Mesothelial cell of epicardium (in vitro differentiated cells): ENCODE results near the gene FIS1. TPM values are rescaled to one million over a fixed set of nuclear protein-coding genes. Genes with fewer than 3 reads are reported as not detected.
"Not testable (repeated sequence)": the region's sequence is repeated elsewhere in the genome, so short reads cannot be mapped to it uniquely, and the experiment has no call there.

Experiments used
- DNase-seq, 2 experiments: peaks; one replicate each; pipeline ENCODE4 v3.0.0; 2021; ENCODE audit warnings: low spot score in 2 of 2; ENCODE audit not compliant: unreplicated experiment in 2 of 2
- H3K27ac Mint-ChIP-seq: 2 replicates; pipeline ENCODE4 v1.8.0; 2021; ENCODE audit warnings: mixed read lengths
- H3K27me3 Mint-ChIP-seq: 2 replicates; pipeline ENCODE4 v1.8.0; 2021; ENCODE audit warnings: low read depth, mixed read lengths
- H3K36me3 Mint-ChIP-seq: 2 replicates; pipeline ENCODE4 v1.8.0; 2021; ENCODE audit warnings: mixed read lengths
- H3K4me1 Mint-ChIP-seq: 2 replicates; pipeline ENCODE4 v1.8.0; 2021; ENCODE audit warnings: mixed read lengths
- H3K4me3 Mint-ChIP-seq: 2 replicates; pipeline ENCODE4 v1.8.0; 2021; ENCODE audit warnings: mild to moderate bottlenecking, moderate library complexity, mixed read lengths
- H3K9me3 Mint-ChIP-seq: 2 replicates; pipeline ENCODE4 v1.8.0; 2021; ENCODE audit warnings: mixed read lengths
- total RNA-seq: library from RNA; stranded (reverse); gene quantifications from 3 replicates; pipeline ENCODE4 v1.2.1, GENCODE V29; 2021
- TF ChIP-seq, protein P1 (sequence below): fragments of 200-600 bp; sonication (generic); IDR thresholded peaks from one replicate; pipeline ENCODE4 v1.5.0; 2021; ENCODE audit warnings: antibody characterized with exemption; ENCODE audit not compliant: unreplicated experiment

The FIS1 gene
- total RNA-seq, 1 donor from 2014 or later = 134 TPM

- Mint-ChIP-seq H3K4me1 (peaks cover 13% of the 10 kb centered on the region), H3K27me3 (no peaks in the 10 kb centered on the region), H3K9me3 (no peaks in the 10 kb centered on the region), H3K4me3 (no peak overlapping the region), H3K36me3 (peaks cover 2% of the 10 kb centered on the region), H3K27ac (no peak overlapping the region)
- TF ChIP-seq, protein P1, sequence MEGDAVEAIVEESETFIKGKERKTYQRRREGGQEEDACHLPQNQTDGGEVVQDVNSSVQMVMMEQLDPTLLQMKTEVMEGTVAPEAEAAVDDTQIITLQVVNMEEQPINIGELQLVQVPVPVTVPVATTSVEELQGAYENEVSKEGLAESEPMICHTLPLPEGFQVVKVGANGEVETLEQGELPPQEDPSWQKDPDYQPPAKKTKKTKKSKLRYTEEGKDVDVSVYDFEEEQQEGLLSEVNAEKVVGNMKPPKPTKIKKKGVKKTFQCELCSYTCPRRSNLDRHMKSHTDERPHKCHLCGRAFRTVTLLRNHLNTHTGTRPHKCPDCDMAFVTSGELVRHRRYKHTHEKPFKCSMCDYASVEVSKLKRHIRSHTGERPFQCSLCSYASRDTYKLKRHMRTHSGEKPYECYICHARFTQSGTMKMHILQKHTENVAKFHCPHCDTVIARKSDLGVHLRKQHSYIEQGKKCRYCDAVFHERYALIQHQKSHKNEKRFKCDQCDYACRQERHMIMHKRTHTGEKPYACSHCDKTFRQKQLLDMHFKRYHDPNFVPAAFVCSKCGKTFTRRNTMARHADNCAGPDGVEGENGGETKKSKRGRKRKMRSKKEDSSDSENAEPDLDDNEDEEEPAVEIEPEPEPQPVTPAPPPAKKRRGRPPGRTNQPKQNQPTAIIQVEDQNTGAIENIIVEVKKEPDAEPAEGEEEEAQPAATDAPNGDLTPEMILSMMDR = no peak
- DNase-seq = no peak
Observed at GRCh38 chr7:101255796-101256195, 10.9 kb upstream of the FIS1 start.

- Mint-ChIP-seq H3K4me1 (peaks cover 18% of the 10 kb centered on the region), H3K4me3 (peak overlapping the region; percentile 99)
- not testable (repeated sequence) for H3K36me3 Mint-ChIP-seq, DNase-seq, H3K9me3 Mint-ChIP-seq, H3K27ac Mint-ChIP-seq, H3K27me3 Mint-ChIP-seq
Observed at GRCh38 chr7:101253199-101253598, 8.3 kb upstream of the FIS1 start.

DNA sequence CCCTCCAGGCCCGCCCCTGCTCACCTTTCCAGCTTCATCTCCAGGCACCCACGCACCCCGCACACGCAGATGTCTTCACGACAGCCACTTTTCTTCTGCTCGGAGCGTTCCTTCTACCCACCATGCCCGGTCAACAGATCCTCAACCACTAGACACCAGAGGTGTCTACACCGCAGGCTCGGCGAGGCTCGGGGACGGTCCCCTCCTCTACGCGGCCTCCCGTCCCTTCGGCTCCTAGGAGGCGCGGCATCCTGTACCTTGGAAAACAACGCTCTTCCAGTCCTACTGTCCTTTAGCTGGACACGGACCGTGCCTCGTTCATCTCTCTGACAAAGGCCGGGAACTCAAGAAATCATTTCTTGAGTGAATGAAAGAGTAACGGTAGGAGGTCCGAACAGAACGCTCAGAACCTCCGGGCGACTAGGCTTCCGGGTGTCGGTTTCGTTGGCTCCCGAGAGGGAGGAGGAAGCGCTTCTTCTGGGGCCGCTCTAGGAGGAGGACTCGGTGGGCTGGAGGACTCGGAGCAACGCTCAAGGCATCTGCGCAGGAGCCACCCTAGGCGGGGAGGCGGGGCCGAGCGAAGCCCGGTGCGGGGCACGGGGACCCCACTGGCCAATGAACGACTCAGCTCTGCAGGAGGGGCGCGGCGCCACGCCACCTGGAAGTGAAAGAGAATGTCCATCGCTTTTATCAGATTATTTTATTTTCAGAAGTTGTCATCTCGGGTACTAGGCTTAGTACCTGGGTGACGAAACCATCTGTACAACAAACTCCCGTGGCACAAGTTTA, 7.2 kb upstream of the FIS1 start:
- Mint-ChIP-seq H3K9me3 (no peaks in the 10 kb centered on the region), H3K27me3 (no peaks in the 10 kb centered on the region), H3K27ac (peak overlapping the region; percentile 96), H3K36me3 (peaks cover 9% of the 10 kb centered on the region), H3K4me3 (peak overlapping the region; percentile 99), H3K4me1 (peaks cover 20% of the 10 kb centered on the region)
- TF ChIP-seq, protein P1 = no peak
- peak; percentile 94 to 97 for DNase-seq

DNA sequence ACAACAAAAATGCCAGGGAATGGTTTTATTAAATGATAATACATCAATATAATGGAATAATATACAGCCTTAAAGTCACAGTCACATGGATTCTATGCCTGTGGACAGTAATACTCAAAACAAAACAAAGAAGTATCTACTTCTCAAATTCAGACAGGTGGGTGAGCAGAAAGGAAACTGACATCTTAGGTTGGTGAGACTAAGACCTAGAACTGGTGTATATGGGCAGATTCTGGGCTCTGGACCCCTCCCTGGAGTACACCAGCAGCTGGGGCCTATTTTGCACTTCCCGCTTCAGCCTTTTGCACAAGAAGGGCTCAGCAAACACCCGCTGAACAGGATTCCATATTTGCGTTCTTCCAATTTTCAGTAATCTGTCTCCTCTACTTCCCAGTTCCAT, 5.4 kb upstream of the FIS1 start:
- Mint-ChIP-seq H3K27me3 (no peaks in the 10 kb centered on the region), H3K36me3 (peaks cover 9% of the 10 kb centered on the region), H3K4me3 (peak overlapping the region; percentile 99), H3K4me1 (peaks cover 26% of the 10 kb centered on the region), H3K9me3 (no peaks in the 10 kb centered on the region), H3K27ac (peak overlapping the region; percentile 2)
- TF ChIP-seq, protein P1 = no peak
- no peak for DNase-seq

- DNase-seq = no peak
- no peak overlapping the region for H3K27ac Mint-ChIP-seq
- peaks cover 10% of the 10 kb centered on the region for H3K36me3 Mint-ChIP-seq
- no peak overlapping the region for H3K4me3 Mint-ChIP-seq
- TF ChIP-seq, protein P1 = no peak
- no peaks in the 10 kb centered on the region for H3K9me3 Mint-ChIP-seq
- H3K4me1 Mint-ChIP-seq = peaks cover 37% of the 10 kb centered on the region
- no peaks in the 10 kb centered on the region for H3K27me3 Mint-ChIP-seq
Observed at GRCh38 chr7:101248276-101248675, 3.4 kb upstream of the FIS1 start.

DNA sequence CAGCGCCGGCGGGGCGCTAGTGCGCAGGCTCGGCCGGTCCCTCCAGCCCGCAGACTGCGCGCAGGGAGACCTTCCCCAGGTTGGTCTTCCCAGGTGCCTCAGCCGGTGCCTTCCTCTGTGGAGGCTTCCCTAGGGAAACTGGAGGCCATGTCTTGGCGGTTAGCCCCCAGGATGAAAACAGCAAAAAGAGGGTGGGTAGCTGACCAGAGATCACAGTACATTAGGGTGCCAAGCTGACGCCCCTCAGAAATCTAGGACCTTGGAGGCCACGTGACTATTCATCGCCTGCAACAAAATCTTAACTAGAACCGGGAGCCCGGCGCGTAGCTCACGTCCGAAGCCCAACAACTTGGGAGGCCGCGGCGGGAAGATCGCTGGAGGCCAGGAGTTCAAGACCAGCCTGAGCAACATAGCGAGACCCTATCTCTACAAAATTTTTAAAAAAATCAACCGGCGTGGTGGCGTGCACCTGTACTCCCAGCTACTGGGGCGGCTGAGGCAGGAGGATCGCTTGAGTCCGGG, 327 bp upstream of the FIS1 start:
- H3K27ac Mint-ChIP-seq = peak overlapping the region; percentile 98
- H3K9me3 Mint-ChIP-seq = no peaks in the 10 kb centered on the region
- H3K27me3 Mint-ChIP-seq = no peaks in the 10 kb centered on the region
- no peak for DNase-seq
- peak overlapping the region; percentile 98 for H3K4me3 Mint-ChIP-seq
- peaks cover 22% of the 10 kb centered on the region for H3K4me1 Mint-ChIP-seq
- TF ChIP-seq, protein P1 = no peak
- peaks cover 10% of the 10 kb centered on the region for H3K36me3 Mint-ChIP-seq
